ENCODE data around the gene SPINT1.

SPINT1 gene

GRCh38 chr15:40893733-40894680 is 50.2 kb downstream of the SPINT1 start, which contains the start of gene VPS18:
Gene VPS18, plus strand, starts transcription at chr15:40894450. Its CDS starts 319 bp downstream, at chr15:40894769.
- DNase-seq = peak; percentile 98 to 99

GRCh38 chr15:40894681-40895448 is 51.0 kb downstream of the SPINT1 start:
- peak; percentile 77 to 82 for DNase-seq

- no peak for DNase-seq
These were observed 55.8 kb downstream of the SPINT1 start for GRCh38 chr15:40899536-40900207.

GRCh38 chr15:40900256-40901052 is 56.6 kb downstream of the SPINT1 start:
- no peak for DNase-seq

- DNase-seq = no peak
These were observed 57.2 kb downstream of the SPINT1 start for GRCh38 chr15:40901053-40901443.

- DNase-seq = peak; percentile 92 to 94
These were observed 59.0 kb downstream of the SPINT1 start for GRCh38 chr15:40902605-40903561.

- no peak for DNase-seq
These were observed 60.8 kb downstream of the SPINT1 start for GRCh38 chr15:40904552-40905201.

GRCh38 chr15:40906091-40906990 is 62.5 kb downstream of the SPINT1 start:
- DNase-seq = peak; percentile 20 to 29

- peak; percentile 47 to 58 for DNase-seq
These were observed 63.3 kb downstream of the SPINT1 start for GRCh38 chr15:40906991-40907802.
